Gastroesophageal sphincter (tissue), 4 donors: ENCODE data around the gene GLCCI1. TPM values are rescaled to one million over a fixed set of nuclear protein-coding genes. Genes with fewer than 3 reads are reported as not detected.
A peak's percentile ranks its signal among the peaks of the same experiment; 100 is the strongest.
"Not testable (repeated sequence)": the region's sequence is repeated elsewhere in the genome, so short reads cannot be mapped to it uniquely, and the experiment has no call there.

ENCODE experiments used
- ATAC-seq: fragments of 150-250 bp; one replicate; pipeline ENCODE4 v1.9.1; 2016; ENCODE audit warnings: mild to moderate bottlenecking, moderate library complexity
- H3K27ac ChIP-seq, 4 donors: fragments of 200-600 bp; sonication (generic) in 3 of 4; 1 replicate in 3 of 4; 2 replicates in 1 of 4; pipeline ENCODE4 v1.5.1; 2016 to 2019
- H3K27me3 ChIP-seq: fragments of 200-600 bp; sonication (generic); one replicate; pipeline ENCODE4 v1.5.1; 2019
- H3K36me3 ChIP-seq, 2 donors: fragments of 200-600 bp; sonication (generic); one replicate each; pipeline ENCODE4 v1.5.1; 2019; ENCODE audit warnings: control low read depth in 1 of 2
- H3K4me1 ChIP-seq, 3 donors: fragments of 200-600 bp; sonication (generic); 1 replicate in 2 of 3; 2 replicates in 1 of 3; pipeline ENCODE4 v1.5.1; 2016 to 2019; ENCODE audit warnings: control low read depth in 2 of 3
- H3K4me3 ChIP-seq, 2 donors: fragments of 200-600 bp; sonication (generic); one replicate each; pipeline ENCODE4 v1.5.1; 2019; ENCODE audit warnings: mild to moderate bottlenecking in 1 of 2, moderate library complexity in 1 of 2
- H3K9me3 ChIP-seq, 3 donors: fragments of 200-600 bp; sonication (generic); one replicate each; pipeline ENCODE4 v1.5.1; 2017 to 2019; ENCODE audit warnings: control low read depth in 2 of 3
- EP300 ChIP-seq: sonication (generic); formaldehyde crosslinking; IDR thresholded peaks from one replicate; pipeline ENCODE4 v1.6.1; 2017; ENCODE audit warnings: antibody characterized with exemption, mild to moderate bottlenecking
- POLR2A ChIP-seq, 2 donors: fragments of 450-650 bp; IDR thresholded peaks; one replicate each; pipeline ENCODE4 v1.6.1; 2017; ENCODE audit warnings: antibody characterized with exemption in 2 of 2, mild to moderate bottlenecking in 2 of 2, moderate library complexity in 1 of 2
- POLR2AphosphoS5 ChIP-seq: sonication (generic); formaldehyde crosslinking; IDR thresholded peaks from one replicate; pipeline ENCODE4 v1.6.1; 2017; ENCODE audit warnings: antibody characterized with exemption
- WGBS, 2 donors: methylation state at CpG; one replicate each; pipeline ENCODE4 v1.1.5; 2018; ENCODE audit warnings: low coverage in 1 of 2; 5-methylcytosine and 5-hydroxymethylcytosine counted together
- total RNA-seq, 4 donors: library from RNA; depleted of rRNA; stranded (reverse); fragments of >200 nt; gene quantifications; one replicate each; pipeline ENCODE4 v1.1.0, GENCODE V29; 2016
- TF ChIP-seq, protein P1 (sequence below), 4 experiments: fragments of 200-600 bp in 2 of 4; fragments of 450-650 bp in 2 of 4; sonication (generic) in 1 of 4; IDR thresholded peaks; one replicate each; pipeline ENCODE4 v1.5.1; 2017 to 2019; ENCODE audit warnings: antibody characterized with exemption in 4 of 4, mild to moderate bottlenecking in 2 of 4, moderate library complexity in 2 of 4

GLCCI1 gene
- total RNA-seq, 4 donors from 2014 or later: 2.8 to 16.7 (median 5.2) TPM

- TF ChIP-seq, protein P1, sequence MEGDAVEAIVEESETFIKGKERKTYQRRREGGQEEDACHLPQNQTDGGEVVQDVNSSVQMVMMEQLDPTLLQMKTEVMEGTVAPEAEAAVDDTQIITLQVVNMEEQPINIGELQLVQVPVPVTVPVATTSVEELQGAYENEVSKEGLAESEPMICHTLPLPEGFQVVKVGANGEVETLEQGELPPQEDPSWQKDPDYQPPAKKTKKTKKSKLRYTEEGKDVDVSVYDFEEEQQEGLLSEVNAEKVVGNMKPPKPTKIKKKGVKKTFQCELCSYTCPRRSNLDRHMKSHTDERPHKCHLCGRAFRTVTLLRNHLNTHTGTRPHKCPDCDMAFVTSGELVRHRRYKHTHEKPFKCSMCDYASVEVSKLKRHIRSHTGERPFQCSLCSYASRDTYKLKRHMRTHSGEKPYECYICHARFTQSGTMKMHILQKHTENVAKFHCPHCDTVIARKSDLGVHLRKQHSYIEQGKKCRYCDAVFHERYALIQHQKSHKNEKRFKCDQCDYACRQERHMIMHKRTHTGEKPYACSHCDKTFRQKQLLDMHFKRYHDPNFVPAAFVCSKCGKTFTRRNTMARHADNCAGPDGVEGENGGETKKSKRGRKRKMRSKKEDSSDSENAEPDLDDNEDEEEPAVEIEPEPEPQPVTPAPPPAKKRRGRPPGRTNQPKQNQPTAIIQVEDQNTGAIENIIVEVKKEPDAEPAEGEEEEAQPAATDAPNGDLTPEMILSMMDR (IDR thresholded peaks at IDR 0.05): no peak
- TF ChIP-seq POLR2AphosphoS5: no peak
- no peak for TF ChIP-seq POLR2A (IDR thresholded peaks at IDR 0.05)
- TF ChIP-seq EP300: no peak
- no peaks in the 10 kb centered on the region for H3K27me3 ChIP-seq
- H3K27ac ChIP-seq: no peak overlapping the region
- ATAC-seq: no peak
- no peak overlapping the region for H3K4me3 ChIP-seq
- H3K9me3 ChIP-seq: peaks cover 0 to 20% (median 0%) of the 10 kb centered on the region in 3 donors
- peaks cover 0 to 8% (median 0%) of the 10 kb centered on the region in 3 donors for H3K4me1 ChIP-seq
- H3K36me3 ChIP-seq: no peaks in the 10 kb centered on the region
Measured at GRCh38 chr7:7988706-7989105, 20.1 kb downstream of the GLCCI1 start.

DNA sequence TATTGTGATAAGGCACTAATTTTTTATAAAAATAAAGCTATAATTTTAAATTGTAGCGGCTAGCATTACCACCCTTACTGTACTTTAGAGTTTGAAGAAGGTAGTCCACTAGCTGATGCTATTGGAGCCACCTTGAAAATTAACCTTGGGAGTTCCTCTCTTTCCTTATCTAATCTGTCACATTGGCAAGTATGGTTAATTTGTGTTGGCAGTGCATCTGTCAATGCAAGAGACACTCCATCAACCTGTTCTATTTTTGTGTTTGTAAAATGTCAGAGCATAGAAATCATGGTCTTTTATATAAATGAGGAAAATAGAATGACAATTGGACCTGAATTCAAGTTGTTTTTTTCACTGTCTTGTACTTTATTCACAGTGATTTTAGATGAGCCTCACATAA is 20.5 kb downstream of the GLCCI1 start:
- no peak for ATAC-seq

DNA sequence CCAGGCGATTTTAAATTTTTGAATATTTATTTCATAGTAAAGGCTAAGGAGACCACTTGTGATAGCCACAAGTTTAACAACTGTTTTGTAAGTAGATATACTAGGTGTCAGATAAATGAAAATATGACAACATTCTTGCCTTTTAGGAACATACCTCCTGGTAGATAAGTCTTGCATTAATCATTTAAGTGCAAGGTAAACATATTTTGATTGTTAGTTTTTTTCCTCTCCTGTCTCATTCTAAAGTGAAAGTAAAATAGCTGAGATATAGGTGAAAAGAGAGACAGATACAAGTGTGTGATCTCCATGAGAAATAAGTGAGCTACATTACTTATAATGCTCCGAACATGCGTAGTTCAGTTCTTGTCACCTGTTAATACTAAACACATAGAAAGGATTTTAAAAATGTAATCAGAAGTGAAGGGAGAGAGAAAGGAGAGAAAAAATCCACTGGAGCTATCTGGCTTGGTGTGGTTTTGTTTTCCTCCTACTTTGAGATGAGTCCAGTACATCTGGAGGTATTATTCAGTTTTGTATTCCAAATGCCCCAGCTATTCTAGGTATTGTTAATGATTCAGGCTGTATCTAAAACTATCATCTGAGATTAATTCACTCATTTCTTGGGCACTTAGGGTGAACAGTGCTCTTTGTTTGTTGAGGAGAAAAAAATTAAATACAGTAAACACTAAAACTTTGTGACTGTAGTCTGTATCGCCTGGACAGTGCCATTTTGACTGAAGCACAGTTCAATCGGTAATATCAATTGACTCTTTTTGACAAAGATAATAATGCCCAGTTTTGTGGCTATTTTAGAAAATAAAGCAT is 21.2 kb downstream of the GLCCI1 start:
- Histone ChIP-seq H3K9me3 (peaks cover 0 to 20% (median 0%) of the 10 kb centered on the region in 3 donors), H3K4me1 (peaks cover 0 to 8% (median 0%) of the 10 kb centered on the region in 3 donors), H3K36me3 (no peaks in the 10 kb centered on the region), H3K4me3 (peak overlapping the region in 1 of 2 donors; percentile 3), H3K27me3 (no peaks in the 10 kb centered on the region), H3K27ac (no peak overlapping the region)
- ATAC-seq: no peak
- TF ChIP-seq POLR2A (IDR thresholded peaks at IDR 0.05) (no peak), POLR2AphosphoS5 (no peak), EP300 (no peak)
- TF ChIP-seq, protein P1 (IDR thresholded peaks at IDR 0.05): no peak
- 82 to 89% methylated on average over 4 to 5 of the region's 5 CpGs for WGBS, 2 donors

More for the DNA sequence above, 20.5 kb downstream of the GLCCI1 start:
- Histone ChIP-seq H3K27ac (no peak overlapping the region), H3K4me1 (peaks cover 0 to 8% (median 0%) of the 10 kb centered on the region in 3 donors), H3K4me3 (no peak overlapping the region), H3K9me3 (peaks cover 0 to 20% (median 0%) of the 10 kb centered on the region in 3 donors), H3K27me3 (no peaks in the 10 kb centered on the region), H3K36me3 (no peaks in the 10 kb centered on the region)
- WGBS, 2 donors: 89 to 100% methylated on average over 1 of the region's 1 CpG
- TF ChIP-seq POLR2AphosphoS5: no peak
- no peak for TF ChIP-seq POLR2A (IDR thresholded peaks at IDR 0.05)
- TF ChIP-seq EP300: no peak
- TF ChIP-seq, protein P1 (IDR thresholded peaks at IDR 0.05): no peak

DNA sequence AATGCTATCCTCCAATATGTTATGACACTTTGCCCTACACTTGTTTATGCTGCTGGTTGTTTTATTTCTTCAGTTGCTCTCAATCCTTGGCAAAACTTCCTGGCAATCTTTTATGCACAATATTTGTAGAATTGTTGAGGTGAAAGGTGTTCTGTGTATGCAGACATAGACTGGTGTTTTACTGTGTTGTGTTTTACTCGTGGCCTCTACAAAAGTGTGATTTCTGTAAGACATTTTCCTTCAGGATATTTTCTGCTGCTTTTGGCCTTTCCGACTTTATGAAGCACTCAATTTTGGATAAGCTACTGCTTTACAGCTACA is 21.8 kb downstream of the GLCCI1 start:
- H3K4me1 ChIP-seq: peaks cover 0 to 8% (median 0%) of the 10 kb centered on the region in 3 donors
- WGBS, 2 donors: 71 to 87% methylated on average over 2 of the region's 2 CpGs
- no peak overlapping the region for H3K4me3 ChIP-seq
- H3K9me3 ChIP-seq: peaks cover 0 to 20% (median 0%) of the 10 kb centered on the region in 3 donors
- H3K36me3 ChIP-seq: no peaks in the 10 kb centered on the region
- TF ChIP-seq POLR2AphosphoS5 (no peak), POLR2A (IDR thresholded peaks at IDR 0.05) (no peak), EP300 (no peak)
- TF ChIP-seq, protein P1 (IDR thresholded peaks at IDR 0.05): no peak
- H3K27me3 ChIP-seq: no peaks in the 10 kb centered on the region
- no peak for ATAC-seq
- no peak overlapping the region for H3K27ac ChIP-seq

DNA sequence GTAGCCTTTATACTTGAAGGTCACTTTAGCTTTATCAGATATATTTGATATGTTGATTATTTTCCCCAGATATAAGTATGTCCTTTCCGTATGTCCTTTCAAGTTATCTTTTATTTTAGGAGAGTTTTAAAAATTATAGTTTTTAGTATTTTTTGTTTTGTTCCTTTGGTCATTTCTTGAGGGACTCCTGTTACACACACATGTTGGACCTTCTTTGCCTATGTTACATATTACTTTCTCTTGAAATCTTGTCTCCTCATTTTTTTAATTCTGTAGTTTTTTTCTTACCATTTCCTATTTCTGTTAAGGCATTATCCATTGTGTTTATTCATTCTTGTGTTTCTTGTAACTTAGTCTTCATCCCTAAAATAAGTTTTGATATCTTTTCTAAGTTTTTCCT is 23.9 kb downstream of the GLCCI1 start:
- TF ChIP-seq EP300: no peak
- WGBS, 2 donors: 100% methylated on average over 1 of the region's 1 CpG
- Histone ChIP-seq H3K4me3 (no peak overlapping the region), H3K36me3 (no peaks in the 10 kb centered on the region), H3K4me1 (peaks cover 0 to 8% (median 0%) of the 10 kb centered on the region in 3 donors), H3K27ac (no peak overlapping the region), H3K9me3 (peaks cover 0 to 20% (median 0%) of the 10 kb centered on the region in 3 donors), H3K27me3 (no peaks in the 10 kb centered on the region)
- no peak for ATAC-seq

- not testable (repeated sequence) for H3K36me3 ChIP-seq, H3K27ac ChIP-seq, H3K4me3 ChIP-seq, ATAC-seq, H3K27me3 ChIP-seq, H3K4me1 ChIP-seq
- 91 to 93% methylated on average over 4 to 6 of the region's 6 CpGs for WGBS, 2 donors
- H3K9me3 ChIP-seq: peaks cover 0 to 20% (median 0%) of the 10 kb centered on the region in 3 donors
Measured at GRCh38 chr7:7995348-7995747, 26.8 kb downstream of the GLCCI1 start.
